HG03139 (cell line): ENCODE results near the gene SLC25A51.

Experiments
- ATAC-seq: cut with Tn5 transposase; IDR thresholded peaks from one replicate; pipeline ENCODE4 v1.9.1; 2021; ENCODE audit not compliant: unreplicated experiment

The SLC25A51 gene

DNA sequence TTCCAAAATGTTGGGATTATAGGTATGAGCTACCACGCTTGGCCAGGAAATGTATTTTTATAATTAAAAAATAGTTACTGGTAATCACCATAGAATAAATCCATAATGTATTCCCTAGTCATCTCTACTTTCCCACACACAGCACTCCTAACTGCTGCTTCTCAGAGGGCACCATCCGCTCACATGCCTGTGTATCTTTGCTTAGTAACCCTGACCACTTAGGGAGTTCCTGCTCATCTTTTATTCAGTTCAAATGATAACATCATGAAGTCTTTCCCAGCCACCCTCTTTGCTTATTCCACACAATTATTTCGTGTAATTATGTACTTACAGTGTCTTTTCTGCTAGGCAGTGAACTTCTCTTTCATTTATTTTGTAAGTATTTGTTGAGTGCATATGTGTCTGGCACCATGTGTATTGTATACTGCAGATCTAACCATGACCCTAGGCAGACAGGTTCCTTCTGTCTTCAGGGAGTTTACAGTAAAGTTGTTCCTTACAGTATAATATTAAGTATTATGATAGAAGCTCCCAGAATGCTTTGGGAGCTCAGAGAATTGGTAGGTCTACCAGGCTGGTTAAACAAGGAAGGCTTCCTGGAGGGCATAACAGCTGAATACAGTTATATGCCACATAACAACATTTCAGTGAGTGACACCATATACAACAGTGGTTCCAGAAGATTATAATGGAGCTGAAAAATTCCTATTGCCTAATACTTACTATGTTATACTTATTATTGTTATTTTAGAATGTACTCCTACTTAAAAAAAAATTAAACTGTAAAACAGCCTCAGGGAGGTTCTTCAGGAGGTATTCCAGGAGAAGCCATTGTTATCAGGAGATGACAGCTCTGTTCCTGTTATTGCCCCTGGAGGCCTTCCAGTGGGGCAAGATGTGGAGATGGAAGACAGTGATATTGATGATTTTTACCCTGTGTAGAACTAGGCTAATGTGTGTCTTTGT lies 64.1 kb downstream of the SLC25A51 start:
- no peak for ATAC-seq
